Central memory CD8-positive, alpha-beta T cell (primary cell): Measurements from ENCODE around the gene HAND2.

Experiments used
- ATAC-seq: fragments of 150-1000 bp; cut with Tn5 transposase; replicated peaks from 2 replicates; pipeline ENCODE4 v1.10.0; 2022; ENCODE audit warnings: mild to moderate bottlenecking, moderate FRiP score, moderate number of reproducible peaks; ENCODE audit not compliant: poor library complexity, severe bottlenecking; ENCODE audit errors: extremely low read depth
- DNase-seq, 2 donors: peaks; one replicate each; pipeline ENCODE4 v3.0.0; 2021; ENCODE audit warnings: low spot score in 2 of 2
- H3K27ac Mint-ChIP-seq: one replicate; pipeline ENCODE4 v1.8.0; 2022; ENCODE audit warnings: low read depth, mild to moderate bottlenecking, moderate library complexity, mixed read lengths
- H3K27me3 Mint-ChIP-seq: one replicate; pipeline ENCODE4 v1.8.0; 2022; ENCODE audit warnings: mixed read lengths
- H3K36me3 Mint-ChIP-seq: one replicate; pipeline ENCODE4 v1.8.0; 2022; ENCODE audit warnings: mild to moderate bottlenecking, moderate library complexity, mixed read lengths; ENCODE audit not compliant: insufficient read depth
- H3K4me1 Mint-ChIP-seq: one replicate; pipeline ENCODE4 v1.8.0; 2022; ENCODE audit warnings: mixed read lengths
- H3K4me3 Mint-ChIP-seq: one replicate; pipeline ENCODE4 v1.8.0; 2022; ENCODE audit warnings: mild to moderate bottlenecking, moderate library complexity, mixed read lengths
- H3K9me3 Mint-ChIP-seq: one replicate; pipeline ENCODE4 v1.8.0; 2022; ENCODE audit warnings: mixed read lengths

Gene HAND2

GRCh38 chr4:173529477-173530325 is at the start of gene HAND2:
Gene HAND2 (minus strand): TSS chr4:173530229. CDS start chr4:173529289, 940 bp downstream.
- H3K36me3 Mint-ChIP-seq, result peaks cover 4% of the 10 kb centered on the region
- DNase-seq (no peak), ATAC-seq (no peak)
- no peak within 1 kb of the TSS for H3K27ac Mint-ChIP-seq
- no peaks in the 10 kb centered on the region for H3K9me3 Mint-ChIP-seq
- peaks cover 13% of the 10 kb centered on the region for H3K4me1 Mint-ChIP-seq
- H3K27me3 Mint-ChIP-seq, result peaks cover 97% of the 10 kb centered on the region
- H3K4me3 Mint-ChIP-seq, result peak within 1 kb of the TSS; percentile 43

GRCh38 chr4:173578956-173579355 is 48.9 kb upstream of the HAND2 start:
- no peaks in the 10 kb centered on the region for H3K36me3 Mint-ChIP-seq
- H3K4me3 Mint-ChIP-seq, result no peak overlapping the region
- H3K27me3 Mint-ChIP-seq, result peaks cover 32% of the 10 kb centered on the region
- H3K27ac Mint-ChIP-seq, result no peak overlapping the region
- H3K9me3 Mint-ChIP-seq, result no peaks in the 10 kb centered on the region
- H3K4me1 Mint-ChIP-seq, result no peaks in the 10 kb centered on the region
- ATAC-seq (no peak), DNase-seq (no peak)

GRCh38 chr4:173577963-173578362 is 47.9 kb upstream of the HAND2 start:
- Mint-ChIP-seq H3K4me1 (no peaks in the 10 kb centered on the region), H3K36me3 (no peaks in the 10 kb centered on the region), H3K27ac (no peak overlapping the region), H3K27me3 (peaks cover 36% of the 10 kb centered on the region), H3K9me3 (no peaks in the 10 kb centered on the region), H3K4me3 (no peak overlapping the region)
- ATAC-seq, result no peak
- no peak for DNase-seq

GRCh38 chr4:173575482-173576152 is 45.6 kb upstream of the HAND2 start:
- ATAC-seq (no peak), DNase-seq (no peak)
- no peaks in the 10 kb centered on the region for H3K4me1 Mint-ChIP-seq
- H3K27me3 Mint-ChIP-seq, result peaks cover 26% of the 10 kb centered on the region
- H3K4me3 Mint-ChIP-seq, result no peak overlapping the region
- H3K36me3 Mint-ChIP-seq, result no peaks in the 10 kb centered on the region
- no peak overlapping the region for H3K27ac Mint-ChIP-seq
- no peaks in the 10 kb centered on the region for H3K9me3 Mint-ChIP-seq

- no peak overlapping the region for H3K27ac Mint-ChIP-seq
- H3K4me1 Mint-ChIP-seq, result no peaks in the 10 kb centered on the region
- H3K36me3 Mint-ChIP-seq, result no peaks in the 10 kb centered on the region
- H3K27me3 Mint-ChIP-seq, result peaks cover 36% of the 10 kb centered on the region
- H3K4me3 Mint-ChIP-seq, result no peak overlapping the region
- no peaks in the 10 kb centered on the region for H3K9me3 Mint-ChIP-seq
- DNase-seq, result no peak
- no peak for ATAC-seq
Observed at GRCh38 chr4:173573725-173574124, 43.7 kb upstream of the HAND2 start.

- no peak for DNase-seq
- H3K27me3 Mint-ChIP-seq, result peaks cover 32% of the 10 kb centered on the region
- no peak for ATAC-seq
- H3K4me3 Mint-ChIP-seq, result no peak overlapping the region
- H3K27ac Mint-ChIP-seq, result no peak overlapping the region
- H3K36me3 Mint-ChIP-seq, result no peaks in the 10 kb centered on the region
- no peaks in the 10 kb centered on the region for H3K4me1 Mint-ChIP-seq
- no peaks in the 10 kb centered on the region for H3K9me3 Mint-ChIP-seq
Observed at GRCh38 chr4:173573286-173573685, 43.3 kb upstream of the HAND2 start.

GRCh38 chr4:173572493-173573129 is 42.6 kb upstream of the HAND2 start:
- no peaks in the 10 kb centered on the region for H3K36me3 Mint-ChIP-seq

GRCh38 chr4:173571620-173572019 is 41.6 kb upstream of the HAND2 start:
- Mint-ChIP-seq H3K4me3 (no peak overlapping the region), H3K36me3 (no peaks in the 10 kb centered on the region), H3K27me3 (peaks cover 23% of the 10 kb centered on the region), H3K4me1 (no peaks in the 10 kb centered on the region), H3K27ac (no peak overlapping the region), H3K9me3 (no peaks in the 10 kb centered on the region)
- DNase-seq (no peak), ATAC-seq (no peak)

More at GRCh38 chr4:173572493-173573129, 42.6 kb upstream of the HAND2 start:
- H3K27ac Mint-ChIP-seq, result no peak overlapping the region
- H3K27me3 Mint-ChIP-seq, result peaks cover 25% of the 10 kb centered on the region
- ATAC-seq (no peak), DNase-seq (no peak)
- no peaks in the 10 kb centered on the region for H3K9me3 Mint-ChIP-seq
- no peaks in the 10 kb centered on the region for H3K4me1 Mint-ChIP-seq
- no peak overlapping the region for H3K4me3 Mint-ChIP-seq

- DNase-seq, result no peak
Observed at GRCh38 chr4:173565281-173565680, 35.3 kb upstream of the HAND2 start.

GRCh38 chr4:173564461-173564860 is 34.4 kb upstream of the HAND2 start:
- H3K27ac Mint-ChIP-seq, result no peak overlapping the region
- DNase-seq, result no peak
- H3K4me3 Mint-ChIP-seq, result no peak overlapping the region
- peaks cover 18% of the 10 kb centered on the region for H3K27me3 Mint-ChIP-seq
- no peak for ATAC-seq
- no peaks in the 10 kb centered on the region for H3K4me1 Mint-ChIP-seq
- no peaks in the 10 kb centered on the region for H3K9me3 Mint-ChIP-seq
- no peaks in the 10 kb centered on the region for H3K36me3 Mint-ChIP-seq

More at GRCh38 chr4:173565281-173565680, 35.3 kb upstream of the HAND2 start:
- Mint-ChIP-seq H3K4me1 (no peaks in the 10 kb centered on the region), H3K9me3 (no peaks in the 10 kb centered on the region), H3K27me3 (peaks cover 16% of the 10 kb centered on the region), H3K36me3 (no peaks in the 10 kb centered on the region), H3K27ac (no peak overlapping the region), H3K4me3 (no peak overlapping the region)
- no peak for ATAC-seq

- H3K4me3 Mint-ChIP-seq, result no peak overlapping the region
- DNase-seq (no peak), ATAC-seq (no peak)
- no peaks in the 10 kb centered on the region for H3K36me3 Mint-ChIP-seq
- H3K27ac Mint-ChIP-seq, result no peak overlapping the region
- H3K4me1 Mint-ChIP-seq, result no peaks in the 10 kb centered on the region
- H3K9me3 Mint-ChIP-seq, result no peaks in the 10 kb centered on the region
- peaks cover 25% of the 10 kb centered on the region for H3K27me3 Mint-ChIP-seq
Observed at GRCh38 chr4:173560896-173561295, 30.9 kb upstream of the HAND2 start.

- Mint-ChIP-seq H3K27me3 (peaks cover 46% of the 10 kb centered on the region), H3K27ac (no peak overlapping the region), H3K36me3 (no peaks in the 10 kb centered on the region), H3K4me3 (no peak overlapping the region), H3K4me1 (no peaks in the 10 kb centered on the region), H3K9me3 (no peaks in the 10 kb centered on the region)
- DNase-seq (no peak), ATAC-seq (no peak)
Observed at GRCh38 chr4:173556398-173557131, 26.5 kb upstream of the HAND2 start.
